AG08396 (cell line): ENCODE results near the gene RAB11FIP4.

Source experiments
- DNase-seq: peaks from one replicate; pipeline ENCODE4 v3.0.0; 2012; ENCODE audit warnings: low spot score, mixed read lengths

The RAB11FIP4 gene

DNA sequence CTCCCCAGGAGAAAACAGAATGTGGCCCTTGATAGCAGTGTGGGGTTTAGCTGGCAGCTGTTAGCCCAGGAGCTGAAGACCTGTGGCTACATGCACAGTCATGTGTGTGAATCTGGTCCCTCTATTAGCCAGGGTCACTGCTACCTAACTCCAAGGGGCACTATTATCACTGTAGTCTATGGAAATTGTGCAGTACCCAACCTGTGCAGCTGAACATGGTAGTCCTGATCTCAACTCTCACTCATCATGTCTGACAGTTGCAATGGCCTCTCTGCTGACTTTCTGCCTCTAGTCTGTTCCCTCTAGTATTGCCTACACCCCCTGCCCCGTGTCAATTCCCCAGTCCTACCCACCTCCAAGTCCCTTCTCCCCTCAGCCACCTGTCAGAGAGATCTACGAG is 67.4 kb downstream of the RAB11FIP4 start:
- no peak for DNase-seq

GRCh38 chr17:31459716-31460115 is 68.2 kb downstream of the RAB11FIP4 start:
- no peak for DNase-seq

DNA sequence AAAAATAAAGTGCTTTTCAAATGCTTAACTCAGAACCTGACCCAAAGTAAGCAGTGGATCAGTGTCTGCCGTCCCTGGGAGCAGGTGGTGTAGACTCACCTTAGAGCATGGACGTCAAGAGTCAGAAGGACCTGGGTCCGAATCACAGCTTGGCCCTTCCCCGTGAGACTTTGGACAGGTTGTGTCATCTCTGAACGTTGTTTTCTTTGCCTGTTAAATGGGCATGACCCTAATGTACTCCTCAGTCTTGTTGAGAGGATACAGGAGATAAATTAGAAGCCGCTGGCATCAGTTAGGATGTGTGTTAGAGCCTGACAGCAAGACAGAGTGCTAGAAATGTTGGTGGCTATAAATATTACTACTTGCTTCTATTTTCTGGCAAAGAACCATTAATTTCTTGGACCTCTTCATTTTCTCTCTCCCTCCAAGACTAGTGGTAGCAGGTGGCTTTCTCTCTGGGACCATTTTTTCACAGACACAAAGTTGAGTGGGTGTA is 68.8 kb downstream of the RAB11FIP4 start:
- DNase-seq: no peak

DNA sequence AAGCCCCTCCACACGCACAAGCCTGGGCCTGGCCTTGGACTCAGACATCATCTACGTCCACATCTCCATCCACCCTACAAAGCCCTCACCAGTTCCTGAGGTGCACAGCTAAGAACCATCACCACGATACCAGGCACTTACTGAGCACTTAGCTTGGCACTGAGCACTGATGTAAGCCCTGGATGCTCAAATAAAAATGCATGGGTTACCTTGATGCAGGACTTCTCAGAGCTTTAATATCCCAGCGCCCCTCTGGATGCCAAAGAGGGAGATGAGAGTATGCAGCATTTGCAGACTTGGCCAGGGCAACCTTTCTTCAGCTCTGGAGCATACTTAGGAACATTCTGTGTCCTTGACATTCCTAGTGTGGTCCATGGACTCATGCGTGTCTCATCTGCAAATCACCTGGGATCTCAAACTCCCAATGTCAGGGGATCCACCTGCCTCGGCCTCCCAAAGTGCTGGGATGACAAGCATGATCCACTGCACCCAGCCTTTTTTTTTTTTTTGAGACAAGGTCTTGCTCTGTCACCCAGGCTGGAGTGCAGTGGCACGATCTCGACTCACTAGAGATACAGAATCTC is 69.8 kb downstream of the RAB11FIP4 start:
- DNase-seq: no peak

- no peak for DNase-seq
Observed at GRCh38 chr17:31462261-31462660, 70.8 kb downstream of the RAB11FIP4 start.

- DNase-seq: no peak
Observed at GRCh38 chr17:31466096-31466760, 74.8 kb downstream of the RAB11FIP4 start.

DNA sequence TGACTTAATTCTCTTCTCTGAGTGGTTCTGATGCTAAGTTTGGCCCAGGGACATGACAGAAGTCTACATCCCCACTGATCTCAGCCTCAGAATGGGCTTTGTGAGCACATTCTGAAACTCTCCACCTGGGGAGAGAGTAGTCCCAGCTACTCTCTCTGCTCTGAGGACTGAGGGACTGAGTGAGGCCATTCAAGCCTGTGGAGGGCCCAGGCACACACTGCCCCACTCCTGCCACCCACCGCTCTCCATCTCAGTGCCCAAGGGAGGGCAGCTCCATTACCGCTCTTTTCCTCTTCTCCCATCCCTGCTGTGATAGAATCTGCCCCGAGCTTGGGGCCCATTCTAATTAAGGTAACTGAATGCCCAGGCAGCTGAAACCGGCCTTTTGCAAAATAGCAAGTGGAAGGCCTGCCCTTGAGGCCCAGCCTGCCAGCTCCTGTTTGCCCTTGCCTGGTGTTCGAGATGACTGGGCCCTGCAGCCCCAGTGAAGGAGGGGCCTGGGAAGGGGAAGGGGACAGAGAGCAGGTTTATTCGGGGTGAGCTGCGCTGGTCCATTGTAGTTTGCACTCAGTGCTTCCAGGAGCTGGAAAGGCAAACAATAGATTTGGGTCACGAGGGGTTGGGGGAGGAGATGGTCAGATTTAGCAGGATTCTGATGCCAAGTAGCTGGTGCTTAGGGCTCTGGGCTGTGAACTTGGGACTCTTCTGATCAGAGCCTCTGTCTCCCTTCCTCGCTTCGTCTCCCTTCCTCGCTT is 76.2 kb downstream of the RAB11FIP4 start:
- DNase-seq: no peak

- no peak for DNase-seq
Observed at GRCh38 chr17:31469959-31470358, 78.5 kb downstream of the RAB11FIP4 start.

GRCh38 chr17:31470592-31470991 is 79.1 kb downstream of the RAB11FIP4 start:
- DNase-seq: no peak

- DNase-seq: no peak
Observed at GRCh38 chr17:31472137-31472536, 80.7 kb downstream of the RAB11FIP4 start.

DNA sequence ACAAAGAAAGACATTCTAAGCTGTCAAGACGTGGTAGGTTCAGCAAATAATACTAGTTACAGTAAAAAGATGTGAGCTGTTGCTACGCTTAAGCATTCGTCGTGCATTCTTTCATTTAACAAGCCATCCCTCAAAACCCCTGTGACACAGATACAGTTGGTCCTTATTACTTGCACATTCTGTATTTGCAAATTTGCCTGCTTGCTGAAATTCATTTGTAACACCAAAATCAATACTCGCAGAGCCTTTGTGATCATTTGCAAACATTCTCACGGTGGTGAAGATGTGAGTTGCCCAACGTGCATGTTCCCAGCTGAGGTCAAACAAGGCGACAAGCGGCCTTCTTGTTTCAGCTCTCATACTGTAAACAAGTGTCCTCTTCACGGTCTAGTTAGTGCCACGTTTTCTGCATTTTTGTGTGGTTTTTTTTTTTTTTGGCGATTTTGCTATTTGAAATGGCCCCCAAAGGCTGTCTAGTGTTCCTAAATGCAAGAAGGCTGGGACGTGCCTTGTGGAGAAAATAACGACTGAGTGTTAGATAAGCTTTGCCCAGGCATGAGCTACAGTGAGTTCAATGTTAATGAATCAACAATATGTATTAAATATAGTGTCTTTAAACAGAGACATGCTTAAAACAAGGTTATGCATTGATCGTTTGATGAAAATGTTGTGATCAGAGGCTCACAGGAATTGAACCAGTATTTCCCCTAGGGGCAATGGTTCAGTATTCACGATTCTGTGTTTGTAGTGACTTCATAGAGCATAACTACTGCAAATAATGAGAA is 84.1 kb downstream of the RAB11FIP4 start:
- DNase-seq: no peak

DNA sequence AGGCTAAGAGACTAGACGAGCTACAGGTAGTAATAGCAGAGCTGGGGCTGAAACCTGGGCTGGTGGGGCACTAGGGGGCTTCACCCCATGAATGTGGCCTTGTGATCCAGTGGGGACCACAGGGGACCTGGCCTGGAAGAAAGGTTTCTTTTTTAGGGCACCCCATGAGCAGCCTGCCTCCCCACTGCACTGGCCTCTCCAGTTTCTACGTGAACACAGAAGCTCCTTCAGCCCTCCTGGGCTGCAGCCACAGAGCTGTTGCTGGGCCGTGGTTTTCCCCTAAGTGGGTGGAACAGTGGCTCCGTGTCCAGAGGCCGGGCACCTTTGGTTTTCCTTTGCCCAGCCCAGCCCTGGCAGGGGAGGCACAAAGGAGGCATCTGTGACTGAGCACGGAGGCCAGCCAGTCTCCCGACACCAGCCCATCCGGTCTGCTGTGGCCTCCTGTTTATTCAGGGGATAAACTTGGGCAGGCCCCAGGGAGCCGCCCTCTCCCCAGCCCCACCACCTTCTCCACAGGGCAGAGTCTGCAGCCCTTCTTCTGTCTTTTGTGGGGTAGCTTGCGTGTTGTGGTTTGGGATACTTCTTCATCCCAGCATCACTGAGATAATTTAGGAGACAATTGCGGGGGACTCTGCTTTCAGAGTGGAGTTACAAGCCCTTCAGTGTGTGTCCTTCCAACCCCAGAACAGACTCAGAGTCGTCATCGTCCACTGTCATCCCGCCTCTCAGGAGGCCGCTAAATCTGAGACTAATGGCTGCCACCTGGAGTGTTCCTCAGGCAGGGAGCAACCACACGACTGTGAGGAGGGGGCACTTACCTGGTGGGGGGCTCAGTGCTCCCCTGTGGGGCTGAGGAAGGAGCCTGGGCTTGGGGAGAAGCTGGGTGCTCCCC is 85.3 kb downstream of the RAB11FIP4 start:
- no peak for DNase-seq

DNA sequence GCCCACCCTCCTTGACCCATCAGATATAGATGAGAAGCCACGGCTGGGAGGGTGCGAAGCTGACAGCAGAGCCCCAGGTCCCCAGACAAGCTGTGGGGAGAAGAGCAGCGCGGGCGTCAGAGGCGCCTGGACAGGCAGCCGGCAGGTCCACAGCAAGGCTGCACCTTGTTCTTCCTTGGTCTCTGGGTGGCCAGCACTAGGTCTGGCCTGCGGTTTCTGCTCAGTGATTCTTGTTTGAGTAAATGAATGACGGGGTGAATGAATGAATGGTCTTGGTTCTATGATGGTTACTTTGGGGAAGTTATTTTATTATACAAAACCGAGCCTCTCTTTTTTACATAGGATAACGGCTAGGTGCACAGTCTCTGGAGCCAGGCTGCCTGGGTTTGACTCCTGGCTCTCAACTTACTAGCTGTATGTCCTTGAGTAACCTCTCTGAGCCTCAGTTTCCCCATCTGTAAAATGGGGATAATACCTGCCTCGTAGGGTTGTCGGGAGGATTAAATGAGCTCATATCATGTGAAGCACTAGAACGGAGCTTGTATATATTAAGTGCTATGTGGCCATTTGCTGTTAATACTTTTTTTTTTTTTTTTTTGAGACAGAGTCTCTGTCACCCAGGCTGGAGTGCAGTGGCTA is 86.1 kb downstream of the RAB11FIP4 start:
- no peak for DNase-seq

DNA sequence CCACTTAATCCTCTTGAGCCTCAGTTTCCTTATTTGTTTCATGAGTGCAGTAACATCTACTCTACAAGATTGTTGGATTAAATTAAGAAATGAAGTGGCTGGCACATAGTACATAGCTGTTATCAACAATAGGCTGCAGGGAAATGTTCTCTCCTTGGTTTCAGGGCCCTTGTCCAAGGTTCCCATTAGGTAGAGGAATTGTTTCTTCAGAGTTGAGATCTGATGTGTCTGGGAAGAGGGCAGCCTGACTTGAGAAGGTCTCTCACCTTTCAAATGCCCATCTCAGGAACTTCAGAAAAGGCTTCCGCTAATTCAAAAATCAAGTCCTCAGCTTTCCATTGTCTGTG is 87.6 kb downstream of the RAB11FIP4 start:
- no peak for DNase-seq

GRCh38 chr17:31479524-31479923 is 88.0 kb downstream of the RAB11FIP4 start:
- DNase-seq: no peak

DNA sequence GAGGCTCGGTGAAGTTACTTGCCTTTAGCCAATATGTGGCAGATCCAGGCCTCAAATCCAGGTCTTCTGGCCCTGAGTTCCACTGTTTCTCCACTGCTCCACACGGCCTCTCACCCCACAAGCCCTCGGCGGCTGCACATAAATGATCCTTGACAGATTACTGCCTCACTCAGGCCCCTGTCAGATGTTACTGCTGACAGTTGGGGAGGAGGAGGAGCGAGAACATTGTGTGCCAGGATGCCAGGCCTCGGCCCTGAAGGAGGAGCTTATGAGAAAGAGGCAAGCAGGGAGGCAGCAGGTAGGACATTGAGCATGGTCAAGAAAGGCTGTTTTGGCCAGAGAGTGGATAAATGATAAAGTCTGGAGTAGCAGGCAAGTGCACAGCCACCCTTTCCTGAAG is 88.6 kb downstream of the RAB11FIP4 start:
- DNase-seq: no peak

DNA sequence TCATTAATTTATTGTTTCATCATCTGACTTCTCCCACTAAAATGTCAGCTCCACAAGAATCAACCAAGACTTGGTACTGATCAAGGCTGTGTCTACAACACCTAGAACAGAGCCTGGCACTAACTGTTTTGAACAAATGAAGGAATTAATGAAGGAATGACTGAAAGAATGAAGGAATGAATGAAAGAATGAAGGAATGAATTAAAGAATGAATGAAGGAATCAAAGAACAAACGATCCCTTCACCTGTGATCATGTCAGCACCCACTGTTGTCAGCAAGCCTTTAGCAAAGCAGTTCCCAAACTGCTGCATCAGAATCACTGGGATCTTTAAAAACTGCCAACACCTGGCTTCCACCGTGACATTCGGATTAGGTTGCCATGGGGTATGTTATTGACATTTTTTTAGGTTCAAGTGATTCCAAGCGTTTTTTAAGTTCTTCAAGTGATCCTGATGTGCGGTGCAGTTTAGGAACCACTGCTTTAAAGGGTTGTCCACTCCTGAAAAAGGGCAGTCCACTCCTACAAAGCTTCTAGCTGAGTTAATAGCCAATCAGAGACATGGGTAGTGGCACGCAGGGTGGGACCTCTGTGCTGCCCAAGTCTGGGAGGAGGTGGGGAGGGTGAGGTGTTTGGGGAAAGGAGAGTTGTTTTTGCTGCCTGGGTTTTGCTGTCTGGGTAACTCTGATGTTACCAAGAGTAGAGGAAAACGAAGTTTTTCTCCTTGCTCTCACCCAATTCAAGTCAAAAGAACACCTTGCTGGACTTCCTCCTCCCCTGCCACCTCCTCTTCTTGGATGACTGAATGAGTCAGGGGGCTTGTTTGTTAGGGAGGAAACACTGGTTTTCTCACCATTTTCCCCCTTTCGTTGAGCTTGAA is 89.7 kb downstream of the RAB11FIP4 start:
- DNase-seq: no peak

DNA sequence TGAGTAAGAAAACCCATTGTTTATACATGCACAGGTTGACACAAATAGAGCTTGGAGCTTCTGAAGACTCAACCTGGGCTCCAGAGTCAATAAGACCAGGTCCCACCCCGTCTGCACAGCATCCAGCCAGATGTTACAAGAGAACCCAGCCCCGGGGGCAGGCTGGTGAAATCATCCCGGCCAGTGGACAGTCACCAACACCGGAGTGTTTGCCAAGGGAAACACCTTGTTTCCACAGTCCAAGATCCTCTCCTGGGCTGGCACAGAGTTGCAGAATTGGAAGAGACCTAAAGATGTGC is 90.3 kb downstream of the RAB11FIP4 start:
- DNase-seq: no peak

DNA sequence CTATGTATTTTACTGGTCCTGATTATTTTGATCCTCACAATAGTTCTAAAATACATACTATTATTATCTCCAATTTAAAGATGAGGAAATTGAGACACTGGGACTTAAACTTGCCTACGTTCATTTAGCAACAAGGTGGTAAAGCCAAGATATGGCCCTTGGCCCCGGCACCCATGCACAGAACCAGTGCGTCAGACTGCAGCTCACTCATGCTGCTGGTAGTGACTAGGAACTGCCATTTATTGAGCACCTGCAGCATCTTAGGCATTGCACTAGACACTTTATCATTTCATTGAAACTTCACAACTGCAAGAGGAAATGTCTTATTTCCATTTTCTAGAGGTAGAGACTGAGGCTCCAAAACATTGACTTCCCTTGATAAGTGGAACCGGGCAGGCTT is 93.3 kb downstream of the RAB11FIP4 start:
- no peak for DNase-seq

DNA sequence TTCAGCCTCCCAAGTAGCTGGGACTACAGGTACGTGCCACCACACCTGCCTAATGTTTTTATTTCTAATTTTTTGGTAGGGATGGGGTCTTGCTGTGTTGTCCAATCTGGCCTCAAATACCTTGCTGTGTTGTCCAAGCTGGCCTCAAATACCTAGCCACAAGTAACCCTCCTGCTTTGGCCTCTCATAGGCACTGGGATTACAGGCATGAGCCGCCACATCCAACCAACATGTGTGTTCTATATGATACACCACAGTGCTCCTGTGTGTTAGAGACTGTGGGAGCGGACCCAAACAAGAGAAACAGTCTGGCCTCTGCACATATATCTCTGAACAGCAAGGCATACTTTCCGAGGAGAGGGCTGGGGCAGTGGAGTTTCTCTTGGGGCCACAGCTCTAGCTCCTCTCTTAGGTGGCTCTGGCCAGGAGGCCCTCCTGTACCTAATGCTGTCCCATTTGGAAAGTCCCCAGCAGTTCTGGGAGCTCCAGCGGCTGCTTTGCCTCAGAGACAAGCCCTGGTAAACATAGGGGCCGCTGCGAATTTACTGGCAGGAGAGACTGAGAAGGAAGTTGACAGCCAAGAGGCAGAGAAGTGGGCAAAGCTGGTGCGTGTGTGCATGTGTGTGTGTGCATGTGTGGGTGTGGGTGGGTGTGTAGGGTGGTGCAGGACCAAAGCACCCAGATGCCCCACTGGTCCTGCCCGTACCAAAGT is 95.0 kb downstream of the RAB11FIP4 start:
- DNase-seq: no peak
